ENCODE measurements around the gene SYT8.

SYT8 gene

GRCh38 chr11:1846453-1846932, 11.7 kb downstream of the SYT8 start:
- no peak for DNase-seq

GRCh38 chr11:1847006-1847735, 12.4 kb downstream of the SYT8 start:
- DNase-seq: no peak

GRCh38 chr11:1847926-1848639, 13.3 kb downstream of the SYT8 start:
- DNase-seq: no peak

GRCh38 chr11:1848640-1849430, 14.0 kb downstream of the SYT8 start:
- no peak for DNase-seq

GRCh38 chr11:1851468-1852180, 16.8 kb downstream of the SYT8 start:
- no peak for DNase-seq

- no peak for DNase-seq
Measured at GRCh38 chr11:1852271-1852876, 17.6 kb downstream of the SYT8 start.

- DNase-seq: no peak
Measured at GRCh38 chr11:1852877-1853276, 18.1 kb downstream of the SYT8 start, which contains the start of gene LSP1. TSS of gene LSP1 (plus strand) at chr11:1853084. CDS start at chr11:1853145, 61 bp downstream.

GRCh38 chr11:1853376-1854131, 18.8 kb downstream of the SYT8 start:
- no peak for DNase-seq

GRCh38 chr11:1854132-1854948, 19.6 kb downstream of the SYT8 start:
- DNase-seq: no peak

GRCh38 chr11:1854949-1855885, 20.4 kb downstream of the SYT8 start:
- no peak for DNase-seq

- DNase-seq: no peak
Measured at GRCh38 chr11:1855886-1856265, 21.1 kb downstream of the SYT8 start.

- DNase-seq: no peak
Measured at GRCh38 chr11:1856306-1857005, 21.7 kb downstream of the SYT8 start.

- DNase-seq: no peak
Measured at GRCh38 chr11:1857064-1857463, 22.3 kb downstream of the SYT8 start.

- no peak for DNase-seq
Measured at GRCh38 chr11:1858154-1858553, 23.4 kb downstream of the SYT8 start.

- no peak for DNase-seq
Measured at GRCh38 chr11:1858576-1858975, 23.8 kb downstream of the SYT8 start.

- DNase-seq: no peak
Measured at GRCh38 chr11:1859004-1859403, 24.2 kb downstream of the SYT8 start.

- DNase-seq: no peak
Measured at GRCh38 chr11:1860108-1860507, 25.3 kb downstream of the SYT8 start.
